GM19043 (cell line): Measurements from ENCODE around the gene TAF11.
"Not testable (repeated sequence)": the region's sequence is repeated elsewhere in the genome, so short reads cannot be mapped to it uniquely, and the experiment has no call there.

Experiments
- ATAC-seq: cut with Tn5 transposase; IDR thresholded peaks from one replicate; pipeline ENCODE4 v1.9.1; 2021; ENCODE audit warnings: low read depth; ENCODE audit not compliant: unreplicated experiment

Gene TAF11, protein sequence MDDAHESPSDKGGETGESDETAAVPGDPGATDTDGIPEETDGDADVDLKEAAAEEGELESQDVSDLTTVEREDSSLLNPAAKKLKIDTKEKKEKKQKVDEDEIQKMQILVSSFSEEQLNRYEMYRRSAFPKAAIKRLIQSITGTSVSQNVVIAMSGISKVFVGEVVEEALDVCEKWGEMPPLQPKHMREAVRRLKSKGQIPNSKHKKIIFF

DNA sequence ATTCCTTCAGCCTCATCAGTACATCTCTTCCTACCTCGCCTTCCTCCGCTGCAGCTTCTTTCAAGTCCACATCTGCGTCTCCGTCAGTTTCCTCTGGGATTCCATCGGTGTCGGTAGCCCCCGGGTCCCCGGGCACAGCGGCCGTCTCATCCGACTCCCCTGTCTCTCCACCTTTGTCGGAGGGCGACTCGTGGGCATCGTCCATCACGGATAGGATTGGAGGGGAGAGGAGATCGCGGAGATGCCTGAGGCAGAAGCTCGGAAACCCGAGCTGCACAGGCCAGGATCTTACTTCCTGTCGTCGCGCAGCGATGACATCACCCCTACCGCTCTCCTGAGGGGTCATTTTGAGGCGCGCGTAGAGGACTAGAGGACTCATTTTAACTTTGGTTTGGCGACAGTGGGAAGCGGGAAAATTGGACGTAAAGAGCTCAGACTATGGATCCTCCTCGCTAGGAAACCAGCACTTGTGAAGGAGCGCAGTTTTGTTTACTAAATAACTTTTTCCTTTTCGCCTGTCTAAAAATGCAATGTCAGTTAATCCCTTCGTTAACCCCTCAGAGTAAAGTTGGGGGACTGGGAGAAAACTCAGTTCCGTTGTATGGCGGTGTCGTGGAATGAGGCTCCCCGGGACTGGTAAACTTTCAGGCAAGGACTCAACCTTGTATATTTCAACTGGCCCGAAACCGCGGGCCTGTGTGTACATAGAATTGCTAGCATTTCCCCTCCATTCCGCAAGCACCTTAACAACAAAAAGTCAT is at the start of gene TAF11:
Gene TAF11, minus strand, starts transcription at position 290 of the 761 bp plus-strand sequence. Its CDS starts 85 bp downstream, at position 205.
- peak; percentile 79 for ATAC-seq

DNA sequence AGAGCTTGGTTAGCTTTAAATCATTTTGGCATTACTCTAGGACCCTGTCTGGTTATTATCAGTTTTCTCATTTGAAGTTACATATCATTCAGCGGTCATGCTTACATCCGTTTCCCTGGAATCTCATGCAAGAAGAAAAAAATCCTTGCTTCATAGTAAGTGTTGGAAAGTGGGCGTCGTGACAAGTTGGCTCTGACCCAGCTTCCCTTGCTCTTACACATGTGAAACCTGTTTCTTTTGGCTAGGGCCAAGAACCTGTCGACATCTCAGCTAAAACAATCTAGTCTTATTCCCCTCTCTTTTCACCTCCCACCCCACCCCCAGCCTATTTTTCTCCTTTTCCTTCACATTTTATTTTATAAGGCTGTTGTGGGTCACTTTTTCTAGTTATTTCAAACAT is 46.7 kb upstream of the TAF11 start:
- no peak for ATAC-seq

DNA sequence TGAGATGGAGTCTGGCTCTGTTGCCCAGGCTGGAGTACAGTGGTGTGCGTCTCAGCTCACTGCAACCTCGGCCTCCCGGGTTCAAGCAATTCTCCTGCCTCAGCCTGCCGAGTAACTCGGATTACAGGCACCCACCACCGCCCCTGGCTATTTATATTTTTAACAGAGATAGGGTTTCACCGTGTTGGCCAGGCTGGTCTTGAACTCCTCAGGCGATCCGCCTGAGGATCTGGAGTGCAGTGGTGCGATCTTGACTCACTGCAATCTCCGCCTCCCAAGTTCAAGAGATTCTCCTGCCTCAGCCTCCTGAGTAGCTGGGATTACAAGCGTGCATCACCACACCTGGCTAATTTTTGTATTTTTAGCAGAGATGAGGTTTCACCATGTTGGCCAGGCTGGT is 44.4 kb upstream of the TAF11 start:
- not testable (repeated sequence) for ATAC-seq

DNA sequence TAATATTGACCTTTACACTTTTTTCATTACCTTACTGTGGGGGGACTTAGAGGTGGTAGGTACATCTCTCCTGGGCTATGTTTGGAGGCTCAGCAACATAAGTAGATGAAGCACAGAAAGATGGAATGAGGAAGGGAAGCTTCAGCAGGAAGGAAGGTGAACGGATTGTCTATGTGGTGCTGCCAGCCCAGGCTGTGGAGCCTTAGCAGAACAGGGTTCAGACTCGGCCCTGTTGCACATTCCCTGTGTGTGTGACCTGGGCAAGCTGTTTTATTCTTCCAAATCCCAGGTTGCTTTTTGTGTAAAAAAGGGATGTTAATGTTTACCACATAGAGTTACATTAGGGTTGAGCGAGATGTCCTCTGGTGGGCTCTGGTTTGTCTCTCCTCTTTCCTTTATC is 42.4 kb upstream of the TAF11 start:
- ATAC-seq: no peak

DNA sequence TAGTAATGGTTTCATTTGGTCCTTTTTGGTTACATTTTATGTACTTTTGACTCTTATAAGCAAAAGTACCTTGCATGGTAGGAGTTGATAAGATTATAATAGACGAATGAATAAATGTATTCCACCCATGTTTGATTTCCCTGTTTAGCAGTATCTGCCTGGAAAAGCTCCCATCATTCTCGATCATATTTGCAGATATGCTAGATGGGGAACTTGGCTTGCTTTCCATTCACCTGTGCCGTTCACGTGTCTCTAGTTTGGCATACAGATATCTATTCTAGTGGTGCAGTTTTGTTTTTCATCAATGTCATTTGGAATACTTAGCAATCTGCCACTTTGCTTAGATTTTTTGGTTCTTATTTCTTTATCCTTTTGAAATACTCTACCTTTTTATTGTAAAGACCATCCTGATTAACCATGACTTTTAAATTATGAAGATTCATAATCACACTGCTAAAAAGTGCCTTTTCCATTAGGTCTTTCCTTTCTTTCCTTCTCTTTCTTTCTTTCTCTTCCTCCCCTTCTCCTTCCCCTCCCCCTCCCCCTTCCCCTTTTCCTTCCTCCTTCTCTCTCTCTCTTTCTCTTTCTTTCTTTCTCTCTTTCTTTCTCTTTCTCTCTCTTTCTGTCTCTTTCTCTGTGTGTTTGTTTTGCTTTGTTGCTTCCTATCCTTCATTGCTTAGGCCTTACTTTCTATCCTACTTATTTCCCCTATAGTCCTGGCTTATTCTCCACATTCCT is 41.6 kb upstream of the TAF11 start:
- no peak for ATAC-seq

DNA sequence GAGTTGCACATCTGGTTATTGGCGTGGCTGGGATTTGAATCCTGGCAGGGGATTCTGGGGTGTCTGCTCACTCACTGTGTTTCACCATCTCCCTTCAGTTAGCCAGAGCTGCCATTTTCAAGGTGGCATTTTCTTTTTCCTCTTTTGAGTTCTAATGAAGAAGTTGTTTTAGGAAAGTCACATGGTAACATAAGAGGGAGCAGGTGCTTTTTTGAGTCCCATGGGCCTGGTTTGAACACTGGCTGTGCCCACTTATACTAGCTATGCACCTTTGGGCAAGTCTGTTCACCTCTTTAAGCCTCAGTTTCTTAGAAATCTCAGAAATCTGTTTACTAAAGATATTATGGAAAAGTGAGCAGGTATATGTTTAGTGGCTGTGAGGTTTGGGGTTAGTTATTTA is 40.9 kb upstream of the TAF11 start:
- no peak for ATAC-seq

DNA sequence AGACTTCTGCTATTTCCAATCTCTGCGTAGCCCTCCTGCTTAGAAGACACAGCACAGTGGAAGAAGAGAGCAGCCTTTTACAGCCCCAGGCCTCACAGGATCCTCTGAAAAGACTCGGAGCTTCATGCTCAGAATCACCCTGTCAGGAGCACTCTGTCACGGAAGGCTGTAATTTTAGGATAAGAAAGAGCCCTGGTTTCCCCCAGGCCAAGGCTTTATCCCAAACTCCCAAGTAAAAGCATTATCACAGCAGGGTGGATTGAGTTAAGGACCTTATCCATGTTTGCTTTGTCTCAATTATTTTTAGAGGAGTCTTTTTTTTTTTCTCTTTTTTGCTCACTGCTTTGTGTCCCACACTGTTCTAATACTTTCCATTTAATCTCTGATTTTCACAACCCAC is 40.4 kb upstream of the TAF11 start:
- no peak for ATAC-seq

DNA sequence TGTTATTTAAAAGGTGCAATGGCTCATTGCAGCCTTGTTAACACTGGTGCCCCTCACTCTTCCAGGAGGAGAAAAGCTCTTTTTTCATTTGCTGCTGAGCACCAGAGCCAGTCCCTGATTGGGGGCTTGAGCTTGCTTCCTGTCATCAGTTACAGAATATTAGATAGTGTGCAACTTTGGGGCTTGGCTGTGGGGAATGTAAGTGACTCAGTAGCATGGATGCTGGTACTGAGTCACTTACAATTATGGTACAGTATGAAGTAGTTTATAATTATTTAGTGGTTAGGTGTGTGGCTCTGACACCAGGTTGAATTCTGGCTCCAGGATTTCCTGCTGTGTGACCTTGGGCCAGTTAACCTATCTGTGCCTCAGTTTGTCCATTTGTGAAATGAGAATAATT is 38.8 kb upstream of the TAF11 start:
- ATAC-seq: no peak

DNA sequence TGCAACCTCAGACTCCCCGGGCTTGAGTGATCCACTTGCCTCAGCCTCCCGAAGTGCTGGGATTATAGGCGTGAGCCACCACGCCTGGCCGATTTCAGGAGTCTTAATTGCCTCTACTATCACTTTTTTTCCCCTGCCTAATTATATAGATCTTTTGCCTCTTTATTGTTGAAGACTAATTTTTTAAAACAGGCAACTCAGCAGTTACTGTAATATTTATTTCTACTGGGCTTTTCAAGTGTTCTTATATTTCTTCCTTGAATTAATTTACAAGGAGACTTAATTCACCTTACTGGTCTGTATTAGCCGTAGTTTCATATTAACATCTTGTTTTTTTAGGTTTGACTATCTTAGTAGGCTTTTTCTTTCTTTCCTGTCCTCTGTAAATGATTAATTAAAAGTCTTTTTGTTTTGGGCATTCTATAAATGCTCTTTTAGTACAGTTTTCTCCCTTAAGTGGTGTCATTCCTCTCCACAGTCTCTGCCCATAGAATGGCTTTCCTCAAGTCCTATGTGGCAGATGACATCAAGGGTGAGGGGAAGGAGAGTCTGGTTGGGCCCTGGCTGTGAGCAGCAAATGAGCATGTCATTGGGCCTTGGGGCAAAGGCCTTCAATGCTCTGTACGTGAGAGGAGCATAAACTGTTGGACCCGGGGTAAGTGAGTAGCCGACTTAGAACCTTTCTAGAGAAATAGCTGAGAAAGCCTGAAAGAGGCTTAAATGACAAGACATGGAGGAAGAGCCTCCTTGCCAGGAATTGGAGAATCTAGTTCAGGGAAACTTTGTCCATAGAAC is 37.2 kb upstream of the TAF11 start:
- ATAC-seq: no peak

DNA sequence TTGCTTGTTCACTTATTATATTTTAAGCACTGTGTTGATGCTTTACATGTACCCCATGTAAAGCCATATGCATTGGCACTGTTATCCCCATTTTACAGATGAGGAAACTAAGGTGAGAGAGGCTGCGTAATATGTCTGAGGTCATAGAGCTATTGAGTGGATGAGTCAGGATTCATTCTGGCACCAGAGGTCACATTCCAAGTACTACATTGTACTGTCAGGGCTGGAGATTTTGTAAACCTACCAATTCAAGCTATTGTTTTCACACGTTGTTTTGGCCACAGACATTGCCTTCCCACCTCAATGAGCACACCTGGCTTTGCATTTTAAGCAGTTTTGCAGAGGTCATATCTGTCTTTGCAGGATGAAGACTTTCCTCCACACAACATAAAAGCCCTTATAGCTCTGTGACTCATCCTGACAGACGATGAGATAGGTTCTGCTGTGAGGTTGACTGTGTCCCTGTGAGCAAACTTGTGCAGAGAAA is 34.4 kb upstream of the TAF11 start:
- no peak for ATAC-seq

DNA sequence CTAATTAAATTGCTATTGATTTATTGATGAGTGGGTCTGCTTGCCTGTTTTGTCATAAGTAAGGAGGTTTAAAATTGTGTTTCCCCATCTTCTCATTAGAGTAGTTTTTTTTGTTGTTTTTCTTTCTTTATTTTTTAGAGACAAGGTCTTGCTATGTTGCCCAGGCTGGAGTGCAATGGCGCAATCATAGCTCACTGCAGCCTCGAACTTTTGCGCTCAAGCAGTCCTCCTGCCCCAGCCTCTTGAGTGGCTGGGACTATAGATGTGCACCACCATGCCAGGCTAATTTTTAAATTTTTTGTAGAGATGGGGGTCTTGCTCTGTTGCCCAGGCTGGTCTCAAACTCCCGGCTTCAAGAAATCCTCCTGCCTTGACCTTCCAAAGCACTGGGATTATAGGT is 32.3 kb upstream of the TAF11 start:
- no peak for ATAC-seq

DNA sequence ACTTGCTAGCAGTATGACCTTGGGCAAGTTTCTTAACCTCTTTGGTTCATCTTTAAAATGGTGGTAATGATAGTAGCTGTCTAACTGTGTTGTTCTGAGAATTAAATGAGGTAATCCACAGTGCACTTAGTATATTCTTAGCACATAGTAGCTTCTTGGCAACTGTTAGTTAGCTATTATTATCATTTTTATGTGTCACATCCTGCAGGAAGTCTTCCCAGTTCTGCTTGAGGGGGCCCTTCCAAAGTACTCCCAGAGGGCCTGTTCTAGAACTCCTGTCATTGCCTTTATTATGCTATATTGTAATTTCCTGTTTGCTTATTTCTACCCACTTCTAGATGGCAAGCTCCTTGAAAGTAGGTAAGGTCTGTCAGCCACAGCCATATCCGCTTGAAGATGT is 31.8 kb upstream of the TAF11 start:
- ATAC-seq: no peak

DNA sequence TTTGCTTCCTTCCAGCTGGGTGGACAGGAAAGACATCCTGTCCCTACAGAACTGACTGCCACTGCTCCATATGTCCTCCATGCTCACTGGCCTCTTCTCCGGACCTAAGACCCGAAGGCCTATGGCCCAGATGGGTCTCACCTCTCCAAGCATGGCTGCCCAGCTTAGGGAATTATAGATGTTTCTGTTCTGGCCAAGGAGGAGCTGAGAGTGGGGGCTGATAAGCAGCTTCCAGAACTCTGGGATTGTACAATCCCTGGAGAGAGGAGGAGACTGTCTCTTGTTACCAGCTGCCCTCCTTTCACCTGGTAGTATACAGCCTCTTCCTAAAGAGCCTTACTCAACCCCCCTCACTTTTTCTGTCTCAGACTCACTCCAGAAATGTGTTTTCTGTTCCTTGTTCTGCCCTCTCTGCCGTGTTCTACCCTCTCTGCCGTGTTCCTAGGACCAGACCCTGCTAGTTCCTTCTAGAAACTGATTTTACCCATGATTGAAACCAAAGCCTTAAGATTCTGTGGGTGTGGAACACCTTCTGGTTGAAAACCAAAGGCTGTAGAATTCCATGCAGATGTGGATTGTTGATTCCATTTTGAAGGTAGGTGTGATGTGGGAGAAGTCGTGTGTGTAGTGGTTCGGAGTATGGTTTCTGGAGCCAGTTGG is 29.9 kb upstream of the TAF11 start:
- ATAC-seq: no peak

DNA sequence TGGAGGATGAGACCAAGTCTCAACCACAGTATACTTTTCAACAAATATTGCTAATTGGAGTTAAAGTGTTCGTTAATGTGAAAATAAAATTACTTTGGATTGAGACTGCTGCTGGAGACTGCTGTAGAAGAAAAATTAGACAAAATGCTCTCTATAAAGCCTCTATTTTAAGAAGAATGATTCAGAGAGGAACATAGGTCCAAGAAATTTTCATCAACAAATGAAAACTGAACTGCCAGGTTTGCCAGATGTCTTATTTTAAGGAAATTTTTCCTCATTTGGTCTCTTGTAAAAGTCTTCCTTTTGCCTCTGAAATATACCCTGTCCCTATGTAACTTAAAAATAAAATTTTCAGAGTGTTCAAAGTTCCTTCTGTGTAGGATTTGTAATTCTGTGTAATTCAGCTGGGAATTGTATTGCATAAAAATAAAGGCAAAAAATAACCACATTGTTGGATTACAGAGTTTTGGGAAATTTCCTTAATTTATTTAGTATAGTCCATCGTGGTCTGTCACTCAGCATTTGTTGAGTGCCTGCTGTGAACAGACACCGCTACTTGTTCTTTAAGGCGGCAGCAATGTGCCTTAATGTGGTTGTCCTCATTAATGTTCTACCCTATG is 28.6 kb upstream of the TAF11 start:
- ATAC-seq: no peak

DNA sequence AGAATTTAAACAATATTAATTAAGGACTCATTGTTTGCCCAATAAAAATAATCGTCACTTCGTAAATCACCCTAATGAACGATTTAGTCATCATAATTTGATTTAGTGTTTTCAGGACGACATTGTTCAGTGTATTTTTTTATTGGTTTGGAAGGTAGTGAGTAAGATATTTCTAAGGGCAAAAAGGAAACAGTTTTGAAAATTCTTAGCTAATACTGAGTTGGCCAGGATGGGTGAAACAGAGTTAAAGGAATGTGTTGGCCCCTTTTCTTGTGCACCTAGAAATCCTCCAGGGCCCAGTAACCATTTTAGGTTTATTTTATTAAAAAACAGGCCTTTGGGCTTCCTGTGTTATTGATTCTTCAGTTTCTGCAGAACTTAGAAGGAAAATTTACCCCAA is 26.5 kb upstream of the TAF11 start:
- no peak for ATAC-seq

DNA sequence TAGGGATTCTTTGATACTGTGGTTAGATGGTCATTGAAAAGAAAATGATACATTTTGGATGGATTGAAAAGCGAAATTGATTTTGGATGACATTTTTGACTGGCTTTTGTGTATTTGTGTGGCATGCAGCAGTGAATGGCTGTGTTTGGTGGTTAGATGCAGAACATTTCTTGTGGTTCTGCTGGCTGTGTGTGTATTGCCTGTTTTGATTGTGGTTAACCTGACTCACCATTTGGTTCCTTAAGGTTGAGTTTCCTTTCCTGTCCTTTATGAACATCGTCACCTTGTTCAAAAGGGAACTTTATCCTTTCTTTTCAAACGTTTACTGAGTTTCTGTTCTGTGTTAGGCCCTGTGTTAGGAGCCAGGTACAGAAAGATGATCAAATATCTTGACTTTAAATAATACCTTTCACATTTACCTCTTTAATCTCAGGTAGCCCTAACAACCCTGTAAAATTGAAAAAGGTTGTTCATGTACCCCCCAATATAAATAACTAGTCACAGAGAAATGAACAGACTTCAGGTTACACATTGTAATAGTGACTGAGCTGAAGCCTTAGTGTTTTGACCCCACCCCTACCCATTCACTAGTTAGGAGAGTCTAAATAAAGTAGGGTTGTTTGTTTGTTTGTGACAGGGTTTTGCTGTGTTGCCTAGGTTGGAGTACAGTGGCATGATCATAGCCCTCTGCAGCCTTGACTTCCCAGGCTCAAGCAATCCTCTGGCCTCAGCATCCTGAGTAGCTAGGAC is 25.0 kb upstream of the TAF11 start:
- peak; percentile 72 for ATAC-seq

DNA sequence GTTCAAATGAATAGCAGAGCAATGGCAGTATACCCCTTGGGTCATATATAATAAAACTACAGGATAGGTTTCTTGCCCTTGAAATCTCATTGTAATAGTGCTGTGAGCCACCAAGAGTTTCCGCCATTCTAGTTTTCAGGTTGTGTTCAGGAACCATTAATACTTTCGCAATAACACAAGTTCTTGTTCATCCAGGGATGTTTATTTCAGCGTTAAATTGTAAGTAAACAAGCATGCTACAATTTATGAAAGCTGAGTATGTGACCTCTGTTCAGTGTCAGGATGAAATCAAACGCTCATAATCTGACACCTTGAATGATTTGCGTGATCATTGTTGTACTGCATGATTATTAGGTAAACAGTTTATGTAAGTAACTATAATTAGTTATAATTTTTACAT is 24.0 kb upstream of the TAF11 start:
- ATAC-seq: no peak

DNA sequence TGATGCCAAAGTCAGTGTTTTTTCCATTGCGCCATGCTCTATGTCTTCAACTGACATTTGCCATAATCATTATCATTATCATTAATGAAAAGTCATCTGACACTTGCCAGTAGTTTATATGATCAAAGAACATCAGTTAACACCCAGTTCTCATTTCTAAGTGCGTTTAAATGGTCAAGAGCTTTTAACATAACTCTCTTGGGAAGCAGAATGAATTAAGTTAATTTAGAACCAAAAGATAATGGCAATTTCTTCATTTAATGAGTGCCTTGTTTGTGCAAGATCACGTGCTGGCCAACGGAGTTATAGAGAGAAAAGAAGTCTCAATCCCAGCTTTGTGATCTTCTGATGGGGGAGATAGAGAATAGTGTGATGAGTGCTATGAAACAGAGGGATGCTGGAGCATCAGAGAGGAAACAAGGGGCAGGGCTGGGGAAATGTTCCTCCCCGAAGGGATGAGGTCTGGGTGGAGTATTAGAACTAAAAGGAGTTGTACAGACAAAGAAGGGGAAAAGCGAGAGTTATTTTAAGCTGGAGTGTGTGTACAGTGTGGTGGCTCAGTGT is 21.6 kb upstream of the TAF11 start:
- ATAC-seq: no peak

DNA sequence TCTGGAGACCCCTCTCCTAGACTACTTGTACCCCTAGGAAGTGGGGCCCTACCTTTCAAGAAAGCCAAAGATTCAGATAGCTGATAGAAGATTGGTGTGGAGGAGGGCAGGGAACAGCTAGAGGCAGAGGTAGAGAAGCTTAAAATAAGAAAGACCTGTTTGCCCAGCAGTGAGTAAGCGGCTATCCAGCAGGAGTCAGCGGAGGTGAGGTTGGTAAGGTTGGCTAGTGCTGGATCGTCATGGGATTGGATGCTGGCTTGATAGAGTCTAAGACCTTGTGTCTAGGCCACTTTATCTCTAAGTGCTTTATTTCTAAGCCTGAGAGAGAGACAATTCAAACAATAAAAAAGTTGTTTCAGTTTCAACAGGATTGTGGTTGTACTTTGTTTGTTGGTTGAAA is 20.4 kb upstream of the TAF11 start:
- ATAC-seq: no peak
